ENCODE measurements around the gene NALF2.

DNA sequence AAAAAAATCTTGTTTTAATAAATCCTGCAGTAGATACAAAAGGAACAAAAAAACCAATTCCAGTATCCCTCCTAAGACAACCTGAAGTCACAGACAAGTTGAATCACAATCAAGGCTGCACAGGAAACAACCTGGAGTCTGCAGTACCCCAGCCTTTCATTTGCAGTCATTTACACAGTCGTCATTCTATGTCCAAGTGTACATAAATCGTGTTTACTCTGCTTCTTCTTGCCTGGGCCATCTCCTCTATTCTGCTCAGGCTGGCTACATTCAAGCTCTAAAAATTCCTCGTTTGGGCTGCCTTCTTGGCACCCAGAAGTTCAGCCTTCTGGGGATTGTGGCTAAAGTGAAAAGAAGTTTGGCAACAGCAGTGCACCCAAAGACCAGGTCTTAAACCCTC lies 37.8 kb downstream of the NALF2 start:
- TF ChIP-seq ZNF274 (IDR thresholded peaks at IDR 0.05; ENCODE audit: low read depth, low read length) (no peak), SUZ12 (IDR thresholded peaks at IDR 0.05; ENCODE audit: extremely low read depth, insufficient read depth, insufficient read length) (no peak)
